ENCODE results near the gene MRAP. TPM values are rescaled to one million over a fixed set of nuclear protein-coding genes. Genes with fewer than 3 reads are reported as not detected.

The MRAP gene
- total RNA-seq, 1 donor from 2014 or later: not detected

DNA sequence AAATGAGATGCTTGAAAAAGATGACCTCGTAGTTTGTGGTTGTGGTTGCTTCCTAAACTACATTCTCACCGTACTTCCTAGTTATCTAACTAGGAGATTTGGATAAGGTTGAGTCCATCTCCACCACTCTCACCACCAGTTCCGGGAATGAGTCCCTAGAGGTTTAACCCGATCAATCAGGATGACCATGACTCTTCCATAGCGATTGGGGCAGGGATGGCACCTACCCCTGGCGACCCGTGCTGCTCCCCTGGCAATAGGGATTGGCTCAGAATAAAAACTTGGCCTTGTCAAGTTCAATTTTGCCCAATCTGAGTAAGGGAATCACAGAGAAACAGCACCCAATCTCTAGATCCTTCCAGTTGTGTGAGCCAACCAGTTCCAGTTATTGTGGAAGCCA, 17.1 kb upstream of the MRAP start:
- ChIA-PET POLR2A (no interaction called here), CTCF (no interaction called here)
- Mint-ChIP-seq H3K27me3 (no peaks in the 10 kb centered on the region), H3K27ac (no peak overlapping the region), H3K36me3 (ENCODE audit: low read depth) (peaks cover 8% of the 10 kb centered on the region), H3K4me3 (no peak overlapping the region), H3K9me3 (no peaks in the 10 kb centered on the region), H3K4me1 (peaks cover 16% of the 10 kb centered on the region)
- TF ChIP-seq, protein P1, sequence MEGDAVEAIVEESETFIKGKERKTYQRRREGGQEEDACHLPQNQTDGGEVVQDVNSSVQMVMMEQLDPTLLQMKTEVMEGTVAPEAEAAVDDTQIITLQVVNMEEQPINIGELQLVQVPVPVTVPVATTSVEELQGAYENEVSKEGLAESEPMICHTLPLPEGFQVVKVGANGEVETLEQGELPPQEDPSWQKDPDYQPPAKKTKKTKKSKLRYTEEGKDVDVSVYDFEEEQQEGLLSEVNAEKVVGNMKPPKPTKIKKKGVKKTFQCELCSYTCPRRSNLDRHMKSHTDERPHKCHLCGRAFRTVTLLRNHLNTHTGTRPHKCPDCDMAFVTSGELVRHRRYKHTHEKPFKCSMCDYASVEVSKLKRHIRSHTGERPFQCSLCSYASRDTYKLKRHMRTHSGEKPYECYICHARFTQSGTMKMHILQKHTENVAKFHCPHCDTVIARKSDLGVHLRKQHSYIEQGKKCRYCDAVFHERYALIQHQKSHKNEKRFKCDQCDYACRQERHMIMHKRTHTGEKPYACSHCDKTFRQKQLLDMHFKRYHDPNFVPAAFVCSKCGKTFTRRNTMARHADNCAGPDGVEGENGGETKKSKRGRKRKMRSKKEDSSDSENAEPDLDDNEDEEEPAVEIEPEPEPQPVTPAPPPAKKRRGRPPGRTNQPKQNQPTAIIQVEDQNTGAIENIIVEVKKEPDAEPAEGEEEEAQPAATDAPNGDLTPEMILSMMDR (IDR thresholded peaks at IDR 0.05): no peak
- intact Hi-C loops (cut with micrococcal nuclease): no loop called here
- no peak for ATAC-seq (ENCODE audit: low read depth)
- DNase-seq: no peak

DNA sequence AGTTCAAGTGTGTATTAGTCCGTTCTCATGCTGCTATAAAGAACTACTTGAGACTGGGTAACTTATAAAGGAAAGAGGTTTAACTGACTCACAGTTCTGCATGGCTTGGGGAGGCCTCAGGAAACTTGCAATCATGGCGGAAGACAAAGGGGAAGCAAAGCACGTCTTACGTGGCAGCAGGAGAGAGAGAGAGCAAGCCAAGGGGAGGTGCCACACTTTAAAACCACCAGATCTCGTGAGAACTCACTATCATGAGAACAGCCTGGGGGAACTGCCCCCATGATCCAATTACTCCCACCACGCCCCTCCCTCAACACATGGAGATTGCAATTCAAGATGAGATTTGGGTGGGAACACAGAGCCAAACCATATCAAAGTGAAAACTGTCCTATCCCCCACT, 15.7 kb upstream of the MRAP start:
- TF ChIP-seq, protein P1 (IDR thresholded peaks at IDR 0.05): no peak
- ChIA-PET POLR2A (no interaction called here), CTCF (no interaction called here)
- Mint-ChIP-seq H3K4me3 (no peak overlapping the region), H3K27ac (no peak overlapping the region), H3K4me1 (peaks cover 14% of the 10 kb centered on the region), H3K27me3 (no peaks in the 10 kb centered on the region), H3K9me3 (no peaks in the 10 kb centered on the region), H3K36me3 (ENCODE audit: low read depth) (peaks cover 8% of the 10 kb centered on the region)
- ATAC-seq (ENCODE audit: low read depth) (no peak), DNase-seq (no peak)
- intact Hi-C loops (cut with micrococcal nuclease): no loop called here

DNA sequence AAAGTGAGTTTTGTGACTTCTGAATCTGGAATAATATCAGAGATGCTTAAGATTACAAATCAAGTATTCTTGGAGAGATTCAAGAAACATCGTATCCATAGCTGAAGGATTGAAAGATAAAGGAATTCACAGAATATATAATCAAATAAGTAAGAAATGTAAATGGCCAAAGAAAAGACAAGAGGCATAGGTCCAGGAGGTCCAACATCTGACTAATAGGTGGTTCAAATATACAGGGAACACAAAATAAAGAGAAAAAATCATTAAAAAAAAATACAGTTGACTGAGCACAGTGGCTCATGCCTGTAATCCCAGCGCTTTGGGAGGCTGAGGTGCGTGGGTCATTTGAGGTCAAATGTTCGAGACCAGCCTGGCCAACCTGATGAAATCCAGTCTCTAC, 13.2 kb upstream of the MRAP start:
- Mint-ChIP-seq H3K4me3 (no peak overlapping the region), H3K36me3 (ENCODE audit: low read depth) (peaks cover 6% of the 10 kb centered on the region), H3K27ac (no peak overlapping the region), H3K9me3 (no peaks in the 10 kb centered on the region), H3K27me3 (no peaks in the 10 kb centered on the region), H3K4me1 (no peaks in the 10 kb centered on the region)
- DNase-seq (no peak), ATAC-seq (ENCODE audit: low read depth) (no peak)
- TF ChIP-seq, protein P1 (IDR thresholded peaks at IDR 0.05): no peak
- intact Hi-C loops (cut with micrococcal nuclease): no loop called here
- POLR2A ChIA-PET: no interaction called here
- CTCF ChIA-PET: no interaction called here

DNA sequence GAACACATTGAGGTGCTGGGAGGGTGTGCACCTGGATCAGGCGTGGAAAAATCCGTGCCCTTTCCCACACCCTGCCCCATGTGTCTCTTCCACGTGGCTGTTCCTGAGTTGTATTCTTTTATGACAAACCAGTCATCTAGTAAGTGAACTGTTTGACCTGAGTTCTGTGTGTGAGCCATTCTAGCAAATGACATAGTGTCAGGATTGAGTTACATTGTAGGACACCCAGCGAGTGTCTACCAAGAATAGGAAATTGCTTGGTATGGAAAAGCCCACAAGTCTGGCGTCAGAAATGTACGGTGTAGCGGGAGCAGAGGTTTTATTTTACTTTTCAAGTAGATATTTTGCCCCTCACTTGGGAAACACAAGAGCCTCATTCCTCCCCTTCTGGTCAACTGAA, 1.2 kb upstream of the MRAP start:
- intact Hi-C loops (cut with micrococcal nuclease): no loop called here
- no peaks in the 10 kb centered on the region for H3K4me1 Mint-ChIP-seq
- peaks cover 19% of the 10 kb centered on the region for H3K36me3 Mint-ChIP-seq (ENCODE audit: low read depth)
- POLR2A ChIA-PET: no interaction called here
- H3K4me3 Mint-ChIP-seq: no peak overlapping the region
- no peaks in the 10 kb centered on the region for H3K27me3 Mint-ChIP-seq
- no peak overlapping the region for H3K27ac Mint-ChIP-seq
- DNase-seq (no peak), ATAC-seq (ENCODE audit: low read depth) (no peak)
- no peaks in the 10 kb centered on the region for H3K9me3 Mint-ChIP-seq
- CTCF ChIA-PET: no interaction called here
- TF ChIP-seq, protein P1 (IDR thresholded peaks at IDR 0.05): no peak

DNA sequence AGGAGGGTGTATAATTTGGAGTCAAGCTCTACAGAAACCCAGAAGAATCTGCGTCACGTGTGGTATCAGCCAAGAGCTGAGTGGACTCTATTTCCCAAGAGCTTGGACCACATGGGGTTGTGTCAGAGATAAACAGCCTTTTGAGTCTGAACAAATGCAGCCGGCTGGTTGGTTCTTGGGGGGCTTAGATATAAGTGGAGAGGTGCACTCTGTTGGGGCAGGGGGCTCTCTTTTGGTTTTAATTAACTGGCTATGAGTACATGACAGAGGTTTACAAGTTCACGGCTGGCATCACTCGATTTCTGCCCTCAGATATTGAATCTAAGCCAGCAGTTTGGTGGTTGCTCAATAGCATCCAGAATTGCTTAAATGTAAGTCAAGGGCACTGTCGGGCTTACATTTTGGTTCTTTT, 501 bp upstream of the MRAP start:
- H3K27ac Mint-ChIP-seq: no peak overlapping the region
- H3K9me3 Mint-ChIP-seq: no peaks in the 10 kb centered on the region
- no peaks in the 10 kb centered on the region for H3K4me1 Mint-ChIP-seq
- TF ChIP-seq, protein P1 (IDR thresholded peaks at IDR 0.05): no peak
- ATAC-seq (ENCODE audit: low read depth) (no peak), DNase-seq (no peak)
- no peaks in the 10 kb centered on the region for H3K27me3 Mint-ChIP-seq
- H3K36me3 Mint-ChIP-seq (ENCODE audit: low read depth): peaks cover 20% of the 10 kb centered on the region
- ChIA-PET POLR2A (no interaction called here), CTCF (no interaction called here)
- intact Hi-C loops (cut with micrococcal nuclease): no loop called here
- no peak overlapping the region for H3K4me3 Mint-ChIP-seq

Measured in activated B cell treated with CpG ODN at 0.5 μM for 24 hours (primary cell).